SKM-1 (cell line): ENCODE data around the gene CNTNAP5.

ENCODE experiments used
- DNase-seq: peaks from one replicate; lab custom pipeline; 2025; ENCODE audit not compliant: unreplicated experiment; lab: John Stamatoyannopoulos, UW

Gene CNTNAP5

GRCh38 chr2:124149571-124149970 lies 124.5 kb downstream of the CNTNAP5 start:
- DNase-seq = no peak

- DNase-seq = no peak
These were observed 126.6 kb downstream of the CNTNAP5 start for GRCh38 chr2:124151691-124152090.

- no peak for DNase-seq
These were observed 128.6 kb downstream of the CNTNAP5 start for GRCh38 chr2:124153713-124154112.

- no peak for DNase-seq
These were observed 134.1 kb downstream of the CNTNAP5 start for GRCh38 chr2:124159166-124159565.

- no peak for DNase-seq
These were observed 136.5 kb downstream of the CNTNAP5 start for GRCh38 chr2:124161542-124161941.

GRCh38 chr2:124162256-124162655 lies 137.2 kb downstream of the CNTNAP5 start:
- DNase-seq = no peak

- DNase-seq = no peak
These were observed 138.8 kb downstream of the CNTNAP5 start for GRCh38 chr2:124163840-124164239.

GRCh38 chr2:124165698-124166097 lies 140.6 kb downstream of the CNTNAP5 start:
- no peak for DNase-seq

- DNase-seq = no peak
These were observed 146.5 kb downstream of the CNTNAP5 start for GRCh38 chr2:124171472-124172063.

- DNase-seq = no peak
These were observed 153.6 kb downstream of the CNTNAP5 start for GRCh38 chr2:124178719-124179118.

- no peak for DNase-seq
These were observed 155.5 kb downstream of the CNTNAP5 start for GRCh38 chr2:124180635-124181034.

GRCh38 chr2:124186801-124187200 lies 161.7 kb downstream of the CNTNAP5 start:
- no peak for DNase-seq

- DNase-seq = no peak
These were observed 162.9 kb downstream of the CNTNAP5 start for GRCh38 chr2:124187948-124188347.

- no peak for DNase-seq
These were observed 168.6 kb downstream of the CNTNAP5 start for GRCh38 chr2:124193706-124194105.

- DNase-seq = no peak
These were observed 176.6 kb downstream of the CNTNAP5 start for GRCh38 chr2:124201713-124202112.

GRCh38 chr2:124209441-124209840 lies 184.4 kb downstream of the CNTNAP5 start:
- no peak for DNase-seq

GRCh38 chr2:124211461-124211860 lies 186.4 kb downstream of the CNTNAP5 start:
- DNase-seq = no peak

- DNase-seq = no peak
These were observed 189.0 kb downstream of the CNTNAP5 start for GRCh38 chr2:124213977-124214587.

- DNase-seq = no peak
These were observed 221.1 kb downstream of the CNTNAP5 start for GRCh38 chr2:124246170-124246569.

GRCh38 chr2:124248386-124248785 lies 223.3 kb downstream of the CNTNAP5 start:
- no peak for DNase-seq

GRCh38 chr2:124250433-124250832 lies 225.3 kb downstream of the CNTNAP5 start:
- DNase-seq = no peak

GRCh38 chr2:124254621-124255020 lies 229.5 kb downstream of the CNTNAP5 start:
- no peak for DNase-seq

- no peak for DNase-seq
These were observed 232.0 kb downstream of the CNTNAP5 start for GRCh38 chr2:124257120-124257519.
